OCI-LY7 (cell line): ENCODE results near the gene CRYAB. TPM values are rescaled to one million over a fixed set of nuclear protein-coding genes. Genes with fewer than 3 reads are reported as not detected.

ENCODE experiments used
- BruUV-seq: library from RNA; stranded (reverse); fragments of 400-500 nt; replicated peaks from 2 replicates; lab custom pipeline; 2021; lab: Mats Ljungman, UMichigan
- CTCF ChIA-PET: fragments of 300-600 bp; sonication (Branson Sonifier 250); formaldehyde crosslinking; loops from one replicate; lab custom pipeline; 2022; ENCODE audit warnings: antibody characterized with exemption; ENCODE audit not compliant: unreplicated experiment; lab: Charles Lee
- POLR2A ChIA-PET: fragments of 300-600 bp; sonication (Branson Sonifier 250); formaldehyde crosslinking; loops from one replicate; lab custom pipeline; 2022; ENCODE audit warnings: antibody characterized with exemption; lab: Charles Lee
- DNase-seq: peaks from one replicate; pipeline ENCODE4 v3.0.0-alpha.2; 2015; ENCODE audit warnings: low spot score
- H2AFZ ChIP-seq: fragments of 200-600 bp; sonication (generic), shearing (Covaris generic); 2 replicates; pipeline ENCODE4 v1.6.1; 2014; ENCODE audit warnings: mild to moderate bottlenecking, antibody characterized with exemption, low read length, moderate library complexity
- H3K27ac ChIP-seq: fragments of 200-600 bp; sonication (generic); 2 replicates; pipeline ENCODE4 v1.5.1; 2014; ENCODE audit warnings: mixed run types, low read depth, mild to moderate bottlenecking, moderate library complexity, low read length, inconsistent platforms; ENCODE audit not compliant: poor library complexity, severe bottlenecking
- H3K36me3 ChIP-seq: fragments of 200-600 bp; sonication (generic); 2 replicates; pipeline ENCODE4 v1.6.1; 2014; ENCODE audit warnings: mild to moderate bottlenecking, antibody characterized with exemption, low read length, moderate library complexity, mixed read lengths; ENCODE audit not compliant: insufficient read depth
- H3K4me1 ChIP-seq: fragments of 200-600 bp; sonication (generic); 2 replicates; pipeline ENCODE4 v1.5.1; 2014; ENCODE audit warnings: mild to moderate bottlenecking, low read length; ENCODE audit not compliant: insufficient read depth, poor library complexity, severe bottlenecking
- H3K4me2 ChIP-seq: fragments of 200-600 bp; sonication (generic); 2 replicates; pipeline ENCODE4 v1.6.1; 2014; ENCODE audit warnings: mild to moderate bottlenecking, low read length
- H3K4me3 ChIP-seq: fragments of 200-600 bp; sonication (generic); 2 replicates; pipeline ENCODE4 v1.5.1; 2014; ENCODE audit warnings: mild to moderate bottlenecking, low read depth, low read length; ENCODE audit not compliant: poor library complexity, severe bottlenecking
- H3K79me2 ChIP-seq: fragments of 200-600 bp; sonication (generic); 2 replicates; pipeline ENCODE4 v1.6.1; 2016; ENCODE audit warnings: low read depth, mild to moderate bottlenecking, low read length, moderate library complexity, mixed read lengths; ENCODE audit not compliant: insufficient read depth
- H3K9me2 ChIP-seq: fragments of 200-600 bp; sonication (generic); 2 replicates; pipeline ENCODE4 v1.6.1; 2016; ENCODE audit warnings: mild to moderate bottlenecking, low read length, mixed read lengths; ENCODE audit not compliant: insufficient read depth
- H3K9me3 ChIP-seq: fragments of 200-600 bp; sonication (generic); 2 replicates; pipeline ENCODE4 v1.6.1; 2014; ENCODE audit warnings: mild to moderate bottlenecking, mixed run types, low read length, mixed read lengths
- H4K20me1 ChIP-seq: fragments of 200-600 bp; sonication (generic); 2 replicates; pipeline ENCODE4 v1.6.1; 2014; ENCODE audit warnings: mild to moderate bottlenecking, antibody characterized with exemption, low read length, moderate library complexity, mixed read lengths; ENCODE audit not compliant: insufficient read depth
- CTCF ChIP-seq: fragments of 200-600 bp; sonication (generic); conservative IDR thresholded peaks from 2 replicates; pipeline ENCODE4 v1.5.1; 2014; ENCODE audit warnings: mild to moderate bottlenecking, antibody characterized with exemption, low read length, moderate library complexity, mixed read lengths
- EZH2phosphoT487 ChIP-seq: fragments of 200-600 bp; sonication (generic); IDR thresholded peaks from 2 replicates; pipeline ENCODE4 v1.6.1; 2018; ENCODE audit warnings: low read depth, borderline replicate concordance, mild to moderate bottlenecking, mixed run types, antibody characterized with exemption, low read length, moderate library complexity, mixed read lengths
- intact Hi-C: fragments of 100-400 bp; cut with micrococcal nuclease; formaldehyde crosslinking; loops from one replicate; pipeline ENCODE4 v1.10.0; 2022; ENCODE audit not compliant: unreplicated experiment
- total RNA-seq, 2 experiments: library from RNA; depleted of rRNA in 1 of 2; stranded (reverse); fragments of >200 nt in 1 of 2; shearing (Covaris generic) in 1 of 2; gene quantifications; 2 replicates each; pipeline ENCODE4 v1.2.3, GENCODE V29; 2014 to 2022

Gene CRYAB
- total RNA-seq, 2 experiments from 2014 or later, result not detected

- TF ChIP-seq EZH2phosphoT487 (no peak), CTCF (no peak)
- no peak for DNase-seq
- Histone ChIP-seq H3K9me3 (no peaks in the 10 kb centered on the region), H3K4me1 (no peaks in the 10 kb centered on the region), H4K20me1 (no peaks in the 10 kb centered on the region), H3K27ac (no peak overlapping the region), H3K79me2 (no peaks in the 10 kb centered on the region), H3K4me3 (no peak overlapping the region), H3K4me2 (no peak overlapping the region), H3K9me2 (no peaks in the 10 kb centered on the region), H2AFZ (no peak overlapping the region), H3K36me3 (no peaks in the 10 kb centered on the region)
- ChIA-PET CTCF (no interaction called here), POLR2A (interaction anchor here (1.0 to 1.4 kb wide), 2 partner anchors 16 to 26 kb away, joined by 3 to 6 read pairs; no protein-coding TSS in a partner anchor)
- intact Hi-C loops, result no loop called here
- BruUV-seq, result no TSS peak
Observed at GRCh38 chr11:111910676-111911562, 651 bp downstream of the CRYAB start.

GRCh38 chr11:111909378-111909777 lies 2.2 kb downstream of the CRYAB start:
- Histone ChIP-seq H3K9me3 (no peaks in the 10 kb centered on the region), H3K9me2 (no peaks in the 10 kb centered on the region), H3K4me3 (no peak overlapping the region), H3K4me2 (no peak overlapping the region), H3K27ac (no peak overlapping the region), H2AFZ (no peak overlapping the region), H3K79me2 (no peaks in the 10 kb centered on the region), H3K36me3 (no peaks in the 10 kb centered on the region), H3K4me1 (no peaks in the 10 kb centered on the region), H4K20me1 (no peaks in the 10 kb centered on the region)
- no TSS peak for BruUV-seq
- ChIA-PET CTCF (no interaction called here), POLR2A (interaction anchor here (0.7 to 1.0 kb wide), 3 partner anchors 16 to 28 kb away, joined by 3 to 4 read pairs (median 3); no protein-coding TSS in a partner anchor)
- DNase-seq, result no peak
- TF ChIP-seq EZH2phosphoT487, result no peak
- no peak for TF ChIP-seq CTCF
- intact Hi-C loops, result no loop called here
